Measurements from ENCODE around the gene SCPEP1.

The SCPEP1 gene

DNA sequence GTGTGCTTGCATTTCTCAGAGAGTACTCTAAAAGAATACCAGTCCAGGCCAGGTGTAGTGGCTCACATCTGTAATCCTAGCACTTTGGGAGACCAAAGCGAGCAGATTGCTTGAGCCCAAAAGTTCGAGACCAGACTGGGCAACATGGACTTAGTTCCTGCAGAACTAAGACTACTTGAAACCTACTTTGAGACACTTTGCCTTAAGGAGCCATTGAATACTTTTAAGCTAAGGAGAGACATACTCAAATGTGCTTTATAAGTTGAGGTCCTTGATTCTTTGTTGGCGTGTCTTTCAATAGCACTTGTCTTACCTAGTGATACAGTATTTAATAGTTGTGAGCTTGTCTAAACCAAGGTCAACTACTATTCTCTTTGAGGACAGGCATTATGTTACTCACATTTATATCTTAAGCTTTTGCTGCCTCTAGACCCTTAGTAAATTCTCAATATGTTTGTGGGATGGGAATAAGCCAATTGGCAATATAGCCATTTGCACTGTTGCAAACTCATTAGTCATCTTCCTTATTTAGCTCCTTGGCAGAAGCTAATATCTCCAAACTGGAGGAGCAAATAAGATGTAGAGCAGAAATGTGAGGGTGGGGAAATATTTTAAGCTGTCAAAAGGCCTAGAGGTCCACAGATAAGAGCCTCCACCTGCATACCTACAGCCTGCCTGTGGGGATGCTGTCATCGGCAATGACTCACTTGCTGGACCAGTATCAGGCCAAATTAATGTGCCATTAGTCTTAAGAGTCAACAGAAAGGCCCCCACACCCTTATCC is 16.3 kb downstream of the SCPEP1 start:
- Histone ChIP-seq H4K20me1 (ENCODE audit: low read depth, low read length) (no peaks in the 10 kb centered on the region), H3K4me3 (ENCODE audit: insufficient read depth, low read length, poor library complexity, severe bottlenecking) (no peak overlapping the region), H3K4me2 (ENCODE audit: low read depth, low read length, poor library complexity, severe bottlenecking) (no peak overlapping the region), H3K9me2 (replicated peaks; ENCODE audit: insufficient read depth, low read length) (no peaks in the 10 kb centered on the region), H3K79me2 (ENCODE audit: insufficient read depth, low read length) (no peaks in the 10 kb centered on the region), H3K9me3 (ENCODE audit: insufficient read depth, low read length) (no peaks in the 10 kb centered on the region), H3K27me3 (ENCODE audit: low read length) (no peaks in the 10 kb centered on the region), H3K36me3 (ENCODE audit: low read length) (0 out of 2 replicates have a peak, but pooled peaks cover 2% of the 10 kb centered on the region), H3K9ac (ENCODE audit: low read length) (no peak overlapping the region), H3K27ac (ENCODE audit: low read depth, low read length) (no peak overlapping the region), H3F3A (ENCODE audit: insufficient read depth) (no peaks in the 10 kb centered on the region), H2AFZ (ENCODE audit: low read depth, low read length, severe bottlenecking) (no peak overlapping the region)
- no peak for TF ChIP-seq EZH2phosphoT487 (conservative IDR thresholded peaks at IDR 0.05; ENCODE audit: low read length)
- TF ChIP-seq, protein P1, sequence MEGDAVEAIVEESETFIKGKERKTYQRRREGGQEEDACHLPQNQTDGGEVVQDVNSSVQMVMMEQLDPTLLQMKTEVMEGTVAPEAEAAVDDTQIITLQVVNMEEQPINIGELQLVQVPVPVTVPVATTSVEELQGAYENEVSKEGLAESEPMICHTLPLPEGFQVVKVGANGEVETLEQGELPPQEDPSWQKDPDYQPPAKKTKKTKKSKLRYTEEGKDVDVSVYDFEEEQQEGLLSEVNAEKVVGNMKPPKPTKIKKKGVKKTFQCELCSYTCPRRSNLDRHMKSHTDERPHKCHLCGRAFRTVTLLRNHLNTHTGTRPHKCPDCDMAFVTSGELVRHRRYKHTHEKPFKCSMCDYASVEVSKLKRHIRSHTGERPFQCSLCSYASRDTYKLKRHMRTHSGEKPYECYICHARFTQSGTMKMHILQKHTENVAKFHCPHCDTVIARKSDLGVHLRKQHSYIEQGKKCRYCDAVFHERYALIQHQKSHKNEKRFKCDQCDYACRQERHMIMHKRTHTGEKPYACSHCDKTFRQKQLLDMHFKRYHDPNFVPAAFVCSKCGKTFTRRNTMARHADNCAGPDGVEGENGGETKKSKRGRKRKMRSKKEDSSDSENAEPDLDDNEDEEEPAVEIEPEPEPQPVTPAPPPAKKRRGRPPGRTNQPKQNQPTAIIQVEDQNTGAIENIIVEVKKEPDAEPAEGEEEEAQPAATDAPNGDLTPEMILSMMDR (IDR thresholded peaks at IDR 0.05; ENCODE audit: insufficient read depth, low read length, poor library complexity, severe bottlenecking) = no peak

DNA sequence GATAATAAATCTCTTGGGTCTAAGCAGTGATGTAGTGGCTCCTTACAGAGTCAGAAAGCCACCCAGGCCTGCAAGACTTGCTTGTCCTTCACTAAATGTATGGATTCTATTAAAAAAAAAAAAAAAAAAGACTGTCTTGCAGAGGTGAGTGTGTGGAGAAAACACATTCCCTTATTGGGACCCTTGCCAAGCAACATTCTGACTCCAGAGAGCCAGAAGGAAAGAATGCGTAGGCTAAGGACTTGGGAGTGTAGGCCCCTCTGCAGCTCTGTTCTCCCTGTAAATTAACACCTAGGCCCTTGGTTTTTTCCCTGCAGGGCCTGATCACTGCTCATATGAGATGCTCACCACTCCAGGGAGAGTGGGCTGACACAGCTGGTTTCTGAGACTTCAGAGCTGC is 17.8 kb downstream of the SCPEP1 start:
- no peaks in the 10 kb centered on the region for H3K9me2 ChIP-seq (replicated peaks; ENCODE audit: insufficient read depth, low read length)
- no peaks in the 10 kb centered on the region for H3K79me2 ChIP-seq (ENCODE audit: insufficient read depth, low read length)
- H3F3A ChIP-seq (ENCODE audit: insufficient read depth) = no peaks in the 10 kb centered on the region
- no peak overlapping the region for H3K9ac ChIP-seq (ENCODE audit: low read length)
- no peaks in the 10 kb centered on the region for H4K20me1 ChIP-seq (ENCODE audit: low read depth, low read length)
- H3K27ac ChIP-seq (ENCODE audit: low read depth, low read length) = no peak overlapping the region
- H3K9me3 ChIP-seq (ENCODE audit: insufficient read depth, low read length) = no peaks in the 10 kb centered on the region
- H3K27me3 ChIP-seq (ENCODE audit: low read length) = no peaks in the 10 kb centered on the region
- H3K4me2 ChIP-seq (ENCODE audit: low read depth, low read length, poor library complexity, severe bottlenecking) = no peak overlapping the region
- H2AFZ ChIP-seq (ENCODE audit: low read depth, low read length, severe bottlenecking) = no peak overlapping the region
- no peak overlapping the region for H3K4me3 ChIP-seq (ENCODE audit: insufficient read depth, low read length, poor library complexity, severe bottlenecking)
- H3K36me3 ChIP-seq (ENCODE audit: low read length) = 0 out of 2 replicates have a peak, but pooled peaks cover 2% of the 10 kb centered on the region
- TF ChIP-seq EZH2phosphoT487 (conservative IDR thresholded peaks at IDR 0.05; ENCODE audit: low read length) = no peak
- TF ChIP-seq, protein P1 (IDR thresholded peaks at IDR 0.05; ENCODE audit: insufficient read depth, low read length, poor library complexity, severe bottlenecking) = no peak

DNA sequence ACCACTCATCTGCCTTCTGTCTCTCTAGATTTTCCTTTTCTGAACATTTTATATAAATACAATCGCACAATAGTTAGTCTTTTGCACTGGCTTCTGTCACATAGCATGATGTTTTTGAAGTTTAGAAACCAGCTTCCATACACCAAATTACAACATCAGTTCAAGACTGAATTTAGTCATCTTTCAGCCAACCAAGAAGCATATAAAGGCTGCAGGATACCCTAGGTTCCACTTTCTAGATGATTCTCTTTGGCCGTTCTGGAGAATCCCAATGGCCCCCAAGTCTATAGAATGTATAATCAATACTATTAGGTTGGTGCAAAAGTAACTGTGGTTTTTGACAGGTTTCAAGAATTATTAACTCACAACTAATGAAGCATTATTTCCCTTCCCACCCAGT is 19.4 kb downstream of the SCPEP1 start:
- Histone ChIP-seq H3K79me2 (ENCODE audit: insufficient read depth, low read length) (no peaks in the 10 kb centered on the region), H3K27ac (ENCODE audit: low read depth, low read length) (no peak overlapping the region), H2AFZ (ENCODE audit: low read depth, low read length, severe bottlenecking) (no peak overlapping the region), H4K20me1 (ENCODE audit: low read depth, low read length) (no peaks in the 10 kb centered on the region), H3K4me2 (ENCODE audit: low read depth, low read length, poor library complexity, severe bottlenecking) (no peak overlapping the region), H3F3A (ENCODE audit: insufficient read depth) (no peaks in the 10 kb centered on the region), H3K27me3 (ENCODE audit: low read length) (no peaks in the 10 kb centered on the region), H3K36me3 (ENCODE audit: low read length) (0 out of 2 replicates have a peak, but pooled peaks cover 2% of the 10 kb centered on the region), H3K4me3 (ENCODE audit: insufficient read depth, low read length, poor library complexity, severe bottlenecking) (no peak overlapping the region), H3K9me2 (replicated peaks; ENCODE audit: insufficient read depth, low read length) (no peaks in the 10 kb centered on the region), H3K9ac (ENCODE audit: low read length) (no peak overlapping the region), H3K9me3 (ENCODE audit: insufficient read depth, low read length) (no peaks in the 10 kb centered on the region)
- TF ChIP-seq EZH2phosphoT487 (conservative IDR thresholded peaks at IDR 0.05; ENCODE audit: low read length) = no peak
- TF ChIP-seq, protein P1 (IDR thresholded peaks at IDR 0.05; ENCODE audit: insufficient read depth, low read length, poor library complexity, severe bottlenecking) = no peak

Data from SU-DHL-6 (cell line).